GM03348 (cell line): ENCODE measurements around the gene IL15RA.
"Not testable (repeated sequence)": the region's sequence is repeated elsewhere in the genome, so short reads cannot be mapped to it uniquely, and the experiment has no call there.

Experiments used
- DNase-seq: peaks from one replicate; pipeline ENCODE4 v3.0.0; 2012; ENCODE audit warnings: low spot score

Gene IL15RA

GRCh38 chr10:5968681-5969453 is 8.5 kb downstream of the IL15RA start:
- DNase-seq: no peak

- no peak for DNase-seq
These were observed 9.2 kb downstream of the IL15RA start for GRCh38 chr10:5968037-5968680.

DNA sequence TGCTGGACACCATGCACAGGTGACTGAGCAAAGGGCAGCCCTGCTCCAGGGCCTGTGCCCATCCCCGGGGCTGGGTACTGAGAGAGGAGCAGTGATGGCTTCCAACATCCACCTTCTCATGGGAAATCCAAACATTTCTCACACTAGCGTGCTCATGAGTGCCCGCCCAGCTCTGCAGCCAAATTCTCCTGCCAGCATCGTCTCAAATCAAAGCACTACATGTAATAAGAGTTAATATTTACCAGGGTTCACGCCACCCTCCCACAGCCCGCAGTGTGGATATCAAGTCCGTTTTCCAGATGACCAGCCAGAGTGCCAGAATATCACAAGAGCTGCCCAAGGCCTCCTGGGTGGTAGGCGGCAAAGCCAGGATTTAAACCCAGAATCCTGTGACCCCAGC is 12.1 kb downstream of the IL15RA start:
- DNase-seq: no peak

DNA sequence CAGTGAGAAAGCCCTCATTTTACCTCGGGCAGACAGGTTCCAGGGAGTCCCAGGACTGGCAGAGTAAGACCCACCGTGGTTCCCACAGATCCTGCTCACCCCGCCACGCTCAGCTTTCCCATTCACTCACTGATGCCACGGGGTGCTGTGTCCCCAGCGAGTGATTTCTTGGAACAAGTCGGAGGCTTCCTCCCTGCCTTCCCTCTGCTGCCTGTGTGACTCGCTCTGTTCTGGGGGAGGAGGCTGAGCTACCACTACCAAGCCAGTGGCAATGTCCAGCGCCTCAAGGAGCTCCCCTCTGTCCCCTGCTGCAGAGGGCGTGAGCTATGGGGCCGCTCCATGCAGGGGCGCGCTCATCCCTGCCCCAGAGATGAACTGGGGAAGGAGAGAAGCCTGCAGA is 12.6 kb downstream of the IL15RA start:
- DNase-seq: no peak

- no peak for DNase-seq
These were observed 13.8 kb downstream of the IL15RA start for GRCh38 chr10:5963591-5963990.

DNA sequence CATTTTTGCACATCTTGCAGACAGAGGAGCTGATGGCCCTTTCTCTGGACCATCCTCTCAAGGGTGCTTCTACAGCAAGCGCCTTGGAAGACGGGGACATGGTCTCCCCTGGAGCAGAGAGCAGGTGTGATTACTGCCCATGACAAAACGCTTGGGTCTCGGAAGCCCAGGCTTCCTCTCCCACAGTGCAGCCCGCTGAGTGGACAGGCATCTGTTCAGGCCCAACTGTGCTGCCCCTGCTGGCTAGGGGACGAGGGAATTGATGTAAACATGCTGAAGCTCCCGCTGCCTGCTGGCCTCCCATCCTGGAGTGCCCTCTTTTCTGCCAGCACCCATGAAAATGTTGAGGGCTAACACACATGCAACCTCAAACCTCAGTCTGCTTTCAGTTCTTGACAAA is 14.3 kb downstream of the IL15RA start:
- DNase-seq: no peak

GRCh38 chr10:5962358-5962940 is 14.9 kb downstream of the IL15RA start:
- DNase-seq: not testable (repeated sequence)

DNA sequence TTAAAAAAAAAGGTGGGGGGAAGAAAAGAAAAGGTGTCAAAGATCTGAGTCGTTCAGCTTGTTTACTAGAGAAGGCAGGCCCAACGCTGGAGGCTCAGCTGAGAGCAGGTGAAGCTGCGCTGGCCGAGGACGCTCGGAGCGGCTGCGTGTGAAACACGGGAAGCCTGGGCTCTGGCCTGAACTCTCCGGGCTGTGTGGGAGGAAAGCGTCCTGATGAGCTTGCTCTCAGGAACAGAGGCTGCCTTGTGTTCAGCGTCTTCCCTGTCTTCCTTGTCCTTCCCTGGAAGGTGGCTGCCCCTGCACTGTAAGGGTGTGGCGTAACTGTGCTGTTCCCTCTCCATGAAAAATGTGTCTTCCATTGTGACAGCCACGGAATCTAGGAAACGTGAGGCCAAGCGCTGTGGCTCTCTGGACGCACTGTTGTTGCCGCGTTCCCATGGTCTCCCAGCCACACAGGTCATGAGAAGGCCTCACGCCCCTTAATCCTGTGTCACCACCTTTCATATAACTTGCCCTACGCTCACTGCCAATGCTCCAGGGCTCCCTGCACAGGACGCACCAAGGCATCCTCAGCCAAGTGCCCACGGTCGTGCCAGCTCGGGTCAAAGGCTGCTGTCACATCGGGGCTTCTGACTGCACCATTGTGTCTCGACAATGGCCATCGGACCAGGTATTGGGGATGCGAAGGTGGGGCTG is 15.8 kb downstream of the IL15RA start:
- DNase-seq: no peak

- DNase-seq: not testable (repeated sequence)
These were observed 16.4 kb downstream of the IL15RA start for GRCh38 chr10:5960973-5961275.

GRCh38 chr10:5960070-5960972 is 17.0 kb downstream of the IL15RA start:
- no peak for DNase-seq

DNA sequence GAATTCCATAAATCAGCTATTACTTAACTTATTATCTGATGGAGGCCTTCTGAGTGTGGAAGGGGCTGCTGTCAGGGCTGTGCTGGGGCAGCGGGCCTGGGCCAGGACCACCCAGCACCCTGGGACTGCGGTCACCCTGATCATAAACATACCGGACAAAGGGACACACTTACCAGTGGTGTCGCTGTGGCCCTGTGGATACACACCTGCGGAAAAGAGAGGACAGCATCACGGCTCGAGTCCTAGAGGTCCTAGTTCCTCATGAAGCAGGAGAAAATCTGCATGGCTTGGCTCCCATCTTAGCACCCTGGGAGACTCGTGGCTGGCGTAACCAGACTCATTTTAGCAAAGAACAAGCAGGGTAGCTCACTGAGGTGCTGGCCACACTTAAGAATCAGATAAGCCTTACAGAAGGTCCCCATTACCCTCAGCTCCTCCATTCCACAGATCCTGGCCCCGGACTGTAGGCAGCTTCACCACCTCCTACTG is 17.7 kb downstream of the IL15RA start:
- no peak for DNase-seq

GRCh38 chr10:5959142-5959541 is 18.2 kb downstream of the IL15RA start:
- DNase-seq: no peak

DNA sequence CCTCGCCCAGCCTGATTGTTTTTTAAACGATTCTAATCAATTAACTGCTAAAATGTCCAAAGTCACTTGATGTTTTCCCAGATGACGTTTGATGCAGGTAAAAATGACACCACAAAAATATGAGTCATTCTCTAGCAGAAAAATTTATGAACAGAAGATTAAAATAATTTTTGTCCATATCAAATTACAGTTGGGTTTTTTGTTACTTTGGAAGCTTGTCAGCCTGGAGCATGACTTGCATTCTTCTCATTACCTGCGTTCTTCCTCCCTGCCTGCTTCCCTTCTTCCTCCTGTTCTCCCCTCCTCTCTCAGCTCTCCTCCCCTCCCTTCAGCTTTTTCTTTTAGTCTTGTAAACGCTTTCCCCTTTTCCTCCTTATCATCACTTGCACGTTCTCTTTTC is 18.7 kb downstream of the IL15RA start:
- no peak for DNase-seq

GRCh38 chr10:5958077-5958476 is 19.3 kb downstream of the IL15RA start:
- DNase-seq: no peak

DNA sequence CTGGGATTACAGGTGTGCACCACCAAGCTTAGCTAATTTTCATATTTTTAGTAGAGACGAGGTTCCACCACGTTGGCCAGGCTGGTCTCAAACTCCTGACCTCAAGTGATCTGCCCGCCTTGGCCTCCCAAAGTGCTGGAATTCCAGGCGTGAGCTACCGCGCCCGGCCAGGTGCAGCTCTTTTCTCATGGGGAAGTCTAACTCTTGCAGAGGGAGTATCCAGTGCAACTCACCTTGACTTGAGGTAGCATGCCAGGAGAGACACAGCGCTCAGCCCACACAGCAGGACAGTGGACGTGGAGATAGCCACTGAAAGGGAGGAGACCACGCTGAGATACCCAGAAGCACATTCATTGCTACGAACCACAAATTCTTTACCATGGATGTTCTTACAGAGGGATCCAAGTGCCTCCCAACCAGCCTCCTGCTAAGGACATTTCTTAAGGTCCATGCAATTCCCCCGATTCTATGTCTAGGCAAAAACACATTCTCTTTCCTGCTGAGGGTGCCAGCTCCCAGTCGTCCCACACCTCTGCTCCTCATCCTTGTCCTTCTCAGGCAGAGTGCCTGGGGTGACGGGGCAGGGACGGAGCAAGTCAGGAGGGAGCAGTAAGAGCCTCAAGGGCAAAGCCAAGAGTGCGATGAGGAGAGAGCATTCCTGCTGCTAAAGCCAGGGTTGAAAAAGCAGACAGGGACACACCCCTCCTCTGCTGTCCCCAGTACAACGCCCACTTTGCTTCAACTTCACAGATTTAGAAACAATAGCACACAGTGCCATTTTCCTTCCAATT is 21.0 kb downstream of the IL15RA start:
- no peak for DNase-seq

DNA sequence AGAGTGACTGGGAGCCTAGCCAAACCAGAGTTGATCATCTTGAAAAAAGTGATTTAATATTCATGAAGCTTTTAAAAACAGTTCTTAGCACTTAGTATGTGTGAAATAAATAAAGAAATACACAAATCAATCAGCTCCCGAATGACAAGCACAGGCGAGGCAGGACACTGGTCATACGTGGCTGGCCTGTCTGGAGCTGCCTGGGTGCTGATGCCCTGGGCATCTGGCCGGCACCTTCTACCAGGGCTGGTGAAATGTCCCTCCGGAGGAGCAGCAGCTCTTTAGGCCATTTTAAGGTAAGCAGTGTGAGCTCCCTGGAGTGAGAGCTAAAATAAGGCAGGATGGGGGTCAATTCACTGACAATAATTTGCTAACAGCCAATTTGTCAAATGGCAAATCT is 23.7 kb downstream of the IL15RA start:
- no peak for DNase-seq

GRCh38 chr10:5952731-5953385 is 24.5 kb downstream of the IL15RA start:
- no peak for DNase-seq

GRCh38 chr10:5951721-5952407 is 25.5 kb downstream of the IL15RA start:
- DNase-seq: no peak

DNA sequence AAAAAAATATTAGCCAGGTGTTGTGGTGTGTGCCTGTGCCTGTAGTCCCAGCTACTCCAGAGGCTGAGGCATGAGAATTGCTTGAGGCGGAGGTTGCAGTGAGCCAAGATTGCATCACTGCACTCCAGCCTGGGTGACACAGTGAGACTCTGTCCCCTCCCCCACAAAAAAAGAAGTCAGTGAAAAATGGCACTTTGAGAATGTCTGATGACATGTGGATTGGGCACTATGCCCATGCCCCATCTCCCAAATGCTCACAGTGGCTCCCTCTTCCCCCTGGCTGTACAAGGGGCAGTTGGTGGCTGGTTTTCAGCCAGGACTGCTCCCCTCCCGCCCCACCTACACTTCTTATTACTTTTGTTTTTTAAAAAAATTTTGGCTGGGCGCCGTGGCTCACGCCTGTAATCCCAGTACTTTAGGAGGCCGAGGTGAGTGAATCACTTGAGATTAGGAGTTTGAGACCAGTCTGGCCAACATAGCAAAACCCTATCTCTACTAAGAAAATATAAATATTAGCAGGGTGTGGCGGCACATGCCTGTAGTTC is 26.1 kb downstream of the IL15RA start:
- no peak for DNase-seq
